NCI-H1105 (cell line): ENCODE data around the gene CAVIN2.

Experiments
- DNase-seq: peaks from one replicate; lab custom pipeline; 2025; lab: John Stamatoyannopoulos, UW

The CAVIN2 gene, protein sequence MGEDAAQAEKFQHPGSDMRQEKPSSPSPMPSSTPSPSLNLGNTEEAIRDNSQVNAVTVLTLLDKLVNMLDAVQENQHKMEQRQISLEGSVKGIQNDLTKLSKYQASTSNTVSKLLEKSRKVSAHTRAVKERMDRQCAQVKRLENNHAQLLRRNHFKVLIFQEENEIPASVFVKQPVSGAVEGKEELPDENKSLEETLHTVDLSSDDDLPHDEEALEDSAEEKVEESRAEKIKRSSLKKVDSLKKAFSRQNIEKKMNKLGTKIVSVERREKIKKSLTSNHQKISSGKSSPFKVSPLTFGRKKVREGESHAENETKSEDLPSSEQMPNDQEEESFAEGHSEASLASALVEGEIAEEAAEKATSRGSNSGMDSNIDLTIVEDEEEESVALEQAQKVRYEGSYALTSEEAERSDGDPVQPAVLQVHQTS

DNA sequence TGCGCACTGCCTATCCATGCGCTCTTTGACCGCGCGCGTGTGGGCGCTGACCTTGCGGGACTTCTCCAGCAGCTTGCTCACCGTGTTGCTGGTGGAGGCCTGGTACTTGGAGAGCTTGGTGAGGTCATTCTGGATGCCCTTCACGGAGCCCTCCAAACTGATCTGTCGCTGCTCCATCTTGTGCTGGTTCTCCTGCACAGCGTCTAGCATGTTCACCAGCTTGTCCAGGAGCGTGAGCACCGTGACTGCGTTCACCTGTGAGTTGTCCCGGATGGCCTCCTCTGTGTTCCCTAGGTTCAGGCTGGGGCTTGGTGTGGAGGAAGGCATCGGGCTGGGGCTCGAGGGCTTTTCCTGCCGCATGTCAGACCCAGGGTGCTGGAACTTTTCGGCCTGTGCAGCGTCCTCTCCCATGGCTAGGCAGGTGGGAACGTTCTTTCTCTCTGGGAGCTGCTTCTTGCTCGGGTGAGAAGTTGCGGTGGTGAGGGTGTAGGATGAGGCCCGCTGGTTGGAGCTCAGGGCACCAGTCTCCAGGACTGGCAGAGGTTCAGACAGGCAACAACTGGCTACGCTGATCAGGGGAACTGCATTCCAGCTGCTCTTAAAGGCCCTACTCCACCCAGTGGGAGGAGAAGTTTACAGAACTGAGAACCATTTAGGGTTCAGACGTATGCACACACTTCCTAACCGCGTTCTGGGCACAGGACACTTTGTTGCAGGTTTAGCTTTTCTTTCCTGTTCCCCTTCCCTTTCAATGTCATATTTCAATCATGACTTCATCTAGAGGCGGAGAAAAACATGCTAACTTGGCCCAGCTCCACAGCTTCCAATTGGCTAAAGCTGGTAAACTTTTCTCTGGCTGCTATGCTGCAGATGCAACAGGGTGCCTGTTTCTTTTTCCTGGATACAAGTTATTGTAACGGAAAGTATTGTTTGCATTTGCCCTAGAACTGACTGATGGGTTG lies at the start of gene CAVIN2:
TSS of gene CAVIN2 (minus strand) at position 574 of the 962 bp plus-strand sequence. CDS start at position 411, 163 bp downstream.
- no peak for DNase-seq

DNA sequence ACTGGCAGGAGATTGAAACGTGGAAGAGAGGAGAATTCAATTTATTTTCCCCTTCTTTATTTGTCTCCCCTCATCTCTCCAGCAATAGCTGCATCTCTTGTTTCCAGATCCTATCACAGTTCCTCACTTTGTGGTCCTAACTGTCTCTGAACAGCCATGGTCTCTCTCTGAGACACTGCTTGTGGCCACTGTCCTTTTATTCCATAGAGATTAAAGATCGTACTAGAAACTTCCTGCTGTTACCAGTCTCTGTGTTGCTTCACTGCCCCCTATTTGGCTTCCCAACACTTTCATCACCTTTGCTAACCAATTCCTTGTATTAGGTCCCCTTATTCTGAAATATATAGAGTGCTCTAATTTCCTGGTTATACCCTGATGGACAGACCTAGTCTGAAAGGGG lies 48.9 kb upstream of the CAVIN2 start:
- DNase-seq: no peak

DNA sequence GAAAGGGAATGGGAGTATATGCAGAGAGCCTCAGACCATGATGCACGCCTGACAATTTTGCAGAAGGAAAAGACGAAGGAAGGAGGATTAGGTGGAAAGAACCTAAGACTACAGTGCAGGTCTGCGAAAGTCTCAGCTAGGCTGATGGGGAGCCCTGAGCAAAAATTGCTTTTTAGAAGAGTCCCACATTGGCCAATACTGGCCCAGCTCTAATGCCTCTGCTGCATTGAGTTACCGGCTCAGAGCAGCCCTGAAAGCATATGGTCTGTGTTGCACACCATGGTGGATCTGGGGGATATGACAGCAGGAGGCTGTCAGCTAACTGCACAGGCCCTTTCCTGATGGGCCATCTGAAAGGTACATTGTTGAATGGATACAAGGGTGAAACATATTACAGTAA lies 48.3 kb upstream of the CAVIN2 start:
- DNase-seq: no peak

DNA sequence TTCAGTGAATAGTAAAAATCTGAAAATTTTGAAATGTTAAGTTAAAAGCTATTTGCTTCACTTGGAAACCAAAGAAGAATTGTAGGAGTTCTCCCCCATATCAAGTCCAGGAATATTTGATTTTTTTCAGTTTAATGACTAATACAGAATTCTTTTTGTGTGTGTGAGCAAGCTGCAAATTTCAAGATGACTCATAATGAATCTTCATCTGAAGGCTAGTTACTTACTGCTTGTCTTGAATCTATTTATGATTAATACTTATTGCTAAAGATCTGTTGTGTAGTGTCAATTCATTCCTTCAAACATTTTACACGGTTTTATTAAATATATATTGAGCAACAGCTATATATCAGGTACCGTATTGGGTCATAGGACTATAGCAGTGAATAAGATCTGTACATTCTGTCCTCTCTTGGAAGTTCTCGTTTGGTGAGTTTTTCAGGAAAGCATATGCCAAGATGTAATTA lies 47.8 kb upstream of the CAVIN2 start:
- no peak for DNase-seq

DNA sequence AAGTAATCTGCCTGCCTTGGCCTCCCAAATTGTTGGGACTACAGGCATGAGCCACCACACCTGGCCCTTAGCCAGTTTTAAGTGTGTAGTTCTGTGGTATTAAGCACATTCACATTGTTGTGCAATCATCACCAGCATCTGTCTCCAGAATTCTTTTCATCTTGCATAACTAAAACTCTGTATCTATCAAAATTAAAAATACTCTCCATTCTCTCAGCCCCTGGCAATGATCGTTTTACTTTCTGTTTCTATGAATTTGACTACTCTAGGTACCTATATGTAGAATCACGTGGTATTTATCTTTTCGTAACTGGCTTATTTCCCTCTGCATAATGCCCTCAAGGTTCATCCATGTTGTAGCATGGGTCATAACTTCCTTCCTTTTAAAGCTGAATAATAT lies 45.5 kb upstream of the CAVIN2 start:
- no peak for DNase-seq

GRCh38 chr2:191891656-191892055 lies 44.8 kb upstream of the CAVIN2 start:
- DNase-seq: no peak

- no peak for DNase-seq
These were observed 43.0 kb upstream of the CAVIN2 start for GRCh38 chr2:191889931-191890330.

DNA sequence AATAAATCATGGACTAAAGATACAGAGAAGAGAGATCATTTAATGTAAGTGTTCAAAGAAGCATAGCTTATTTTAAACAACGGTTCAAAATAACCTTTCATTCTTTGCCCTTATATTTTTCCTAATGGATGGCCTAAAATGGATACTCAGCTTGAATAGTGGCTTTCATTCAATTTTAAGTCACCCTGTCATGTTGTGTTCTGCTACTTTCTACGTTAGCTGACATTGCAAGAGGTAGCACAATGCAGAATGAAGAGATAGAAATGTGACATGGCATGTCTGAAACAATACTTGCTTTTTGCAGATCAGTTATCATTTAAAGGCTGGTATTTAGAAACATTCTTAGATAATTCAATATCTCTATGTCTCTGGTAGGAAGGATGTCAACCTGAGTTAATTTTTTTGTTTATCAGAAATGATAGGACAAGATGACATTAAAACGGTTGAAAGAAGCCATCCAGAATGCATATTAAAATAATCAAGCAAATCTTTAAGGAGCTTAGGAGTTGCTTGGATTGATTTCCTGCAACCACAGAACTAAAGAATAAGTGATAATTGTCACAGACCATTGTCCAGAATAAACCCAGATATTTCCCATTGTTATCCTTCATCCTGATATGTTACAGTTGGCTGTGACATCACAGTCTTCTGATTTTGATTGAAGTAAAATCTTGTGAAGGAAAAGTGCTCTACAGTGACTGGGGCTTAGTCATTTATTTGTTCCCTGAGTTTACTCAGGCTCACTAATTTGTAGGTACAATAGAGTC lies 41.7 kb upstream of the CAVIN2 start:
- DNase-seq: no peak

GRCh38 chr2:191885650-191886049 lies 38.8 kb upstream of the CAVIN2 start:
- DNase-seq: no peak

GRCh38 chr2:191885098-191885497 lies 38.2 kb upstream of the CAVIN2 start:
- no peak for DNase-seq

DNA sequence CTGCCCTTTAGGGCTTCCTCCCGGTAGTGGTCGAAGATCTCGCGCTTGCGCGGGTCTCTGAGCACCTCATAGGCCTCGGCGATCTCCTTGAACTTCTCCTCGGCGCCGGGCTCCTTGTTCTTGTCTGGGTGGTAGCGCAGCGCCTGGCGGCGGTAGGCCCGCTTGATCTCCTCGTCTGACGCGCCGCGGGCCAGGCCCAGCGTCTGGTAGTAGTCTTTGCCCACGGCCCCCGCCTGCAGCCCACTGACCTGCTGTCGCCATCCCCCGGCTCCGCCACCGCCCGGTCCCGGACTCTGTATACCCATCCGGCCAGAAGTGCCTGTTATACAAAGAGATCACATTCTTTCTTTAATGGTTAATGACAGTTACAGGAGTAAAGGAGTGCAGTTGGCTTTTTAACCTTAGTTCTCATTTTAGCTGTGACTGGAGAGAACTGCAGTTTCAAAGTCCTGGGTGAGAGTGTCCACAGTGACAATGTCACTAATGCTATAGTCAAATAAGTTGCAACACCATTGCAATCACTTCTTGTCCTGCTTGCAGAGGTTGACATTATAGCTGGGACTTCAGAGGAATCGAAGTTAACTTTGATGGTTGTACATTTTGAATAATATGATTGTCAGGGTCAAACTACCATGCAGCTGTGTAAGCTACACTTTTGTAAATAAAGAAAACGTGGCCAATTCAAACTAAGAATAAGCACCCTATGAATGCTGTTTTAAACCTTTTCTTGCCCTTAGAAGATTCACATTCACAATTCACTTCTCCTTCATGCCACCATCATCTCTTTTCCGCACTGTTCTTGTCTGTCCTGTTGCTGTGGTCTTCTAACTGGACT lies 35.3 kb upstream of the CAVIN2 start:
- no peak for DNase-seq

GRCh38 chr2:191878548-191879279 lies 31.8 kb upstream of the CAVIN2 start:
- DNase-seq: no peak

- DNase-seq: no peak
These were observed 31.0 kb upstream of the CAVIN2 start for GRCh38 chr2:191877875-191878274.

DNA sequence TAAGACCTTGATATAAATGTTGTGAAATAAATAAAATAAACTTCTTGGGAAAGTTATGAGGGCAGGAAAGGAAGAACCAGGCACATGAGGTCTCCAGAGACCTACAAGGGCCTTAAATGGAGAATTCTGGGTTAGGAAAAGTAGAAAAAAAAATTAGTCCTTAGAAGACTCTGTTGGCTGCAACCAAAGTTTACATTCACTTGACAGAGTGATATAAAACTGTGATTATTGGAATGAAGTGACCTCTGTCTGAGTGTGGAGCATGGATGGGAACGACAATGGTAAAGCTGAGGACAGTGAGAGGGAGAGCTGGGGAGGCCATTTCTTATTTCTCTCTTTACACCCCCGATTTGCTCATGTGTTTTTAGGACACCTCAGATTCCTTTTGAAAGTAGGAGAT lies 29.0 kb upstream of the CAVIN2 start:
- DNase-seq: no peak

GRCh38 chr2:191870744-191871143 lies 23.9 kb upstream of the CAVIN2 start:
- DNase-seq: no peak

DNA sequence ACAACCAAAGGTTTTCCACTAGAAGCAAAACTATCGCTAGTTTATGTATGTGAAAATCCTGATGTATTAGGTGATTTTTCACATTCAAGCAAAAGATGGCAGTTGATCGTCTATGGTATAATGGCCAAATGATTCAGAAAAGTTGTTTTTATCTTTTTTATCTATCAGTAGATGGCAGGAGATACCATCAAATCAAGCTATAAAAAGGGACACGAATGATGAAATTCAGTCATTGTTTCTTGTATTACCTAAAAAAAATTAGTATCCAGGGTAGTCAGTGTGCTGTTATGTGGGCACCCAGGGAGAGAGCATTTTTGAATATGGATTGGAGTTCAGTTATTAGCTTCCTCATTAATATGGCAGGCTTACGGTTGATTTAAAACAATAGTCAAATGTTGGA lies 22.9 kb upstream of the CAVIN2 start:
- DNase-seq: no peak

- no peak for DNase-seq
These were observed 22.3 kb upstream of the CAVIN2 start for GRCh38 chr2:191869178-191869577.

DNA sequence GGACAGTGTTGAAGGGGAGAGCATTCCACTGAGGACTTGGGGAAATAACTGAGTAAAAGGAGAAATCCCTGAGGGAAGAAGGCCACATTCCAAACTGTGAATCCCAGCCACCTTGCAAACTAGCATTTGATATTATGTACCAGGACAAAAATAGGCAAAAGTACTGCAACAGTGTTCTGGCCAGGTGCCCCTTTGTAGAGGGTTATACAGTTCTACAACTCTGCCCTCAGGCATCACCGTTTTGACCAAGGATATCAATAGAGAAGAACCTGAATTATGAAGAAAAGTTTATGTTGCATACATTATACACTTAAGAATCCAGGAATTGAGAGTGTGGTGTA lies 20.6 kb upstream of the CAVIN2 start:
- DNase-seq: no peak

- no peak for DNase-seq
These were observed 20.0 kb upstream of the CAVIN2 start for GRCh38 chr2:191866675-191867506.

GRCh38 chr2:191866195-191866594 lies 19.3 kb upstream of the CAVIN2 start:
- DNase-seq: no peak
